Measurements from ENCODE around the gene ACBD4. TPM values are rescaled to one million over a fixed set of nuclear protein-coding genes. Genes with fewer than 3 reads are reported as not detected.

Gene ACBD4
- total RNA-seq, 1 donor from 2014 or later: 3.1 TPM

- Histone ChIP-seq H3K9me3 (ENCODE audit: control insufficient read depth in 3 of 3, low read length in 3 of 3) (no peaks in the 10 kb centered on the region), H3K9ac (ENCODE audit: low read depth in 1 of 3, low read length in 3 of 3) (peak overlapping the region; percentile 71 to 88 (median 77)), H3K4me3 (ENCODE audit: low read length in 3 of 3) (peak overlapping the region in 2 of 3 donors; percentile 22 to 27), H3K27me3 (ENCODE audit: control insufficient read depth in 3 of 3, insufficient read depth in 3 of 3, low read length in 3 of 3) (no peaks in the 10 kb centered on the region), H3K36me3 (ENCODE audit: control insufficient read depth in 3 of 3, insufficient read depth in 3 of 3, low read length in 3 of 3) (peaks cover 16 to 48% (median 42%) of the 10 kb centered on the region in 3 donors), H3K27ac (ENCODE audit: low read depth, low read length) (peak overlapping the region; percentile 98), H3K4me1 (ENCODE audit: control insufficient read depth in 3 of 3, insufficient read depth in 3 of 3, low read length in 3 of 3) (peaks cover 72 to 81% (median 75%) of the 10 kb centered on the region in 3 donors)
Observed at GRCh38 chr17:45110676-45111611, 24.5 kb upstream of the ACBD4 start.

GRCh38 chr17:45111850-45112249, 23.6 kb upstream of the ACBD4 start:
- H3K27me3 ChIP-seq (ENCODE audit: control insufficient read depth in 3 of 3, insufficient read depth in 3 of 3, low read length in 3 of 3): no peaks in the 10 kb centered on the region
- H3K9me3 ChIP-seq (ENCODE audit: control insufficient read depth in 3 of 3, low read length in 3 of 3): no peaks in the 10 kb centered on the region
- peaks cover 63 to 72% (median 66%) of the 10 kb centered on the region in 3 donors for H3K4me1 ChIP-seq (ENCODE audit: control insufficient read depth in 3 of 3, insufficient read depth in 3 of 3, low read length in 3 of 3)
- H3K27ac ChIP-seq (ENCODE audit: low read depth, low read length): peak overlapping the region; percentile 98
- H3K36me3 ChIP-seq (ENCODE audit: control insufficient read depth in 3 of 3, insufficient read depth in 3 of 3, low read length in 3 of 3): peaks cover 12 to 48% (median 41%) of the 10 kb centered on the region in 3 donors
- H3K4me3 ChIP-seq (ENCODE audit: low read length in 3 of 3): no peak overlapping the region
- peak overlapping the region in 2 of 3 donors; percentile 57 to 88 for H3K9ac ChIP-seq (ENCODE audit: low read depth in 1 of 3, low read length in 3 of 3)

DNA sequence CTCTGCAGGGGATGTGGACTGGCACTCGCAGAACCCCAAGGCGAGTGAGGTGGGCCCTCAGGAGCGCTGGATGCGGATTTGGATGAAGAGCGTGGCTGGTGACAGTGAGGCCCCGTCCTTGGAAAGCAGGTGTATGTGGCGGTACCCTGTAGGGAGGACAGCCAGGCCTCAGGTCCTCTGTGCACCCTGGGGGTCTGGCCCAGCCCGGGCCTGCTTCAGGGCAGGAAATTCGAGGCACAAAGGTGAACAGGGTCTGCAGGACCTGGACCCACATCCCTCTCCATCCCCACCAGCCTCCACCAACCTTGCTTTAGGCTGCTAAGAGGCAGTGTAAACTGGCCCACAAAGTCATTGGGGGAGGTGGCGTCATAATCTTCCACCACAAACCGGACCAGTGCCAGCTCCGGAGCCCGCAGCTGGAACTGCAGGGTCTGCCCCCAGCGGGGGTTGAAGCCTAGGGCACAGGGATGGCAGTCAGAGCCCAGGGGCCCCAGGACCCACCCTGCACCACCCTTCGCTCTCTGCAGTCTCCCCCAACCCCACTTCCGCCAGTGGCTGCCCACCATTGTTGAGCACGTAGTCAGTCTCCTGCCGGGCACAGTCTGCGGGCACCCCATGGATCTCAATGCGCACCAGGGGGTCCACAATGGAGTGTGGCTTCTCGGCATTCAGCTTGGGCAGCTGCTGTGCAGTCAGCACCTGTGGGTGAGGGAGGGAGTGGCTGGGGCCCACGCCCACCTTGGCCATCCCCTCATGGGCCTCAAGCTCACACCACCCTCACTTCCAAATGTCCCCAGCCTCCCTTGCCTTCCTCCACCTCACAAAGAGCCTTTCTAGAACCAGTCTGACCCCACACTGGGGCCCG, 22.7 kb upstream of the ACBD4 start:
- Histone ChIP-seq H3K27me3 (ENCODE audit: control insufficient read depth in 3 of 3, insufficient read depth in 3 of 3, low read length in 3 of 3) (no peaks in the 10 kb centered on the region), H3K36me3 (ENCODE audit: control insufficient read depth in 3 of 3, insufficient read depth in 3 of 3, low read length in 3 of 3) (peaks cover 19 to 46% (median 41%) of the 10 kb centered on the region in 3 donors), H3K4me3 (ENCODE audit: low read length in 3 of 3) (no peak overlapping the region), H3K9me3 (ENCODE audit: control insufficient read depth in 3 of 3, low read length in 3 of 3) (no peaks in the 10 kb centered on the region), H3K27ac (ENCODE audit: low read depth, low read length) (peak overlapping the region; percentile 98), H3K4me1 (ENCODE audit: control insufficient read depth in 3 of 3, insufficient read depth in 3 of 3, low read length in 3 of 3) (peaks cover 54 to 62% (median 56%) of the 10 kb centered on the region in 3 donors), H3K9ac (ENCODE audit: low read depth in 1 of 3, low read length in 3 of 3) (peak overlapping the region in 2 of 3 donors; percentile 57 to 88)

GRCh38 chr17:45113424-45113754, 22.1 kb upstream of the ACBD4 start:
- peaks cover 21 to 51% (median 44%) of the 10 kb centered on the region in 3 donors for H3K36me3 ChIP-seq (ENCODE audit: control insufficient read depth in 3 of 3, insufficient read depth in 3 of 3, low read length in 3 of 3)
- H3K9ac ChIP-seq (ENCODE audit: low read depth in 1 of 3, low read length in 3 of 3): peak overlapping the region in 1 of 3 donors; percentile 16
- peak overlapping the region; percentile 40 for H3K27ac ChIP-seq (ENCODE audit: low read depth, low read length)
- H3K27me3 ChIP-seq (ENCODE audit: control insufficient read depth in 3 of 3, insufficient read depth in 3 of 3, low read length in 3 of 3): no peaks in the 10 kb centered on the region
- no peak overlapping the region for H3K4me3 ChIP-seq (ENCODE audit: low read length in 3 of 3)
- H3K4me1 ChIP-seq (ENCODE audit: control insufficient read depth in 3 of 3, insufficient read depth in 3 of 3, low read length in 3 of 3): peaks cover 48 to 56% (median 50%) of the 10 kb centered on the region in 3 donors
- no peaks in the 10 kb centered on the region for H3K9me3 ChIP-seq (ENCODE audit: control insufficient read depth in 3 of 3, low read length in 3 of 3)

DNA sequence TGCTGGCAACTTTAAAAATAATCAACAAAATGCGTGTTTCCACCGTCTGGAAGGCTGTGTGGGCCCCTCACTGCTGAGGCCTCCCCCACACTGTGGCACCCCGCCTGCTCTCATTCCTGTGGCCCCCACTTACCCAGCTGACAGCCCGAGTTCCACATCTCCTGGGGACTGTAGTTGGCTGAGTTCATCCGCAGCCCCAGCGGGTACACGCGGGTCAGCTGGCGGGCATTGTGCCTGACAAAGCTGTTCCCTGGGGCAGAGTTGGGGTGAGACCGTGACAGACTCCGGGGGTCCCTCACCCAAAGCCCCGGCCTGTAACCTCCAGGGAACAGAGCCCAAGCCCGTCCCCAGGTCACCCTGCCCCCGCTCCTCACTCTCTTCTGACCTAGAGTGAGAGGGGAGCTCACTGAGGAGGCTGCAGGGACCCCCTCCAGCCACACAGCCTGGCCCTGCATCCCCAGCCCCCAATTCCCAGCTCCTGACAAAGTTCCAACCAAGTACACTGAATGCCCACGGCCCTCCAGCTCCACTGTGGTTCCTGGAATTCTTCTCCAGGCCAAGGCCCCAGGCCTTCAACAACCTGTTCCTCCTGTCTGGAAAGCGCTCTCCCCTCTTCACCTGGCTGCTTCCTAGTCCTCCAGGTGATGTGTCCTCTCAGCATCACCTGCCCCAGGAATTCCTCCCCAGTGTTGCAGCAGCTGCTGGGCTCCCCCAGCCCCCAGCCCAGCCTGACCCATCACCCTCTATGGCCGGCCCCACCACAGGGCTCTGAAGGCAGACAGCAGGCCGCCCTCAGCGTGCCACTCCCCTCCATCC, 21.2 kb upstream of the ACBD4 start:
- Histone ChIP-seq H3K9me3 (ENCODE audit: control insufficient read depth in 3 of 3, low read length in 3 of 3) (no peaks in the 10 kb centered on the region), H3K27me3 (ENCODE audit: control insufficient read depth in 3 of 3, insufficient read depth in 3 of 3, low read length in 3 of 3) (no peaks in the 10 kb centered on the region), H3K9ac (ENCODE audit: low read depth in 1 of 3, low read length in 3 of 3) (peak overlapping the region in 1 of 3 donors; percentile 25), H3K4me1 (ENCODE audit: control insufficient read depth in 3 of 3, insufficient read depth in 3 of 3, low read length in 3 of 3) (peaks cover 38 to 47% (median 41%) of the 10 kb centered on the region in 3 donors), H3K4me3 (ENCODE audit: low read length in 3 of 3) (no peak overlapping the region), H3K36me3 (ENCODE audit: control insufficient read depth in 3 of 3, insufficient read depth in 3 of 3, low read length in 3 of 3) (peaks cover 25 to 52% (median 52%) of the 10 kb centered on the region in 3 donors), H3K27ac (ENCODE audit: low read depth, low read length) (no peak overlapping the region)

DNA sequence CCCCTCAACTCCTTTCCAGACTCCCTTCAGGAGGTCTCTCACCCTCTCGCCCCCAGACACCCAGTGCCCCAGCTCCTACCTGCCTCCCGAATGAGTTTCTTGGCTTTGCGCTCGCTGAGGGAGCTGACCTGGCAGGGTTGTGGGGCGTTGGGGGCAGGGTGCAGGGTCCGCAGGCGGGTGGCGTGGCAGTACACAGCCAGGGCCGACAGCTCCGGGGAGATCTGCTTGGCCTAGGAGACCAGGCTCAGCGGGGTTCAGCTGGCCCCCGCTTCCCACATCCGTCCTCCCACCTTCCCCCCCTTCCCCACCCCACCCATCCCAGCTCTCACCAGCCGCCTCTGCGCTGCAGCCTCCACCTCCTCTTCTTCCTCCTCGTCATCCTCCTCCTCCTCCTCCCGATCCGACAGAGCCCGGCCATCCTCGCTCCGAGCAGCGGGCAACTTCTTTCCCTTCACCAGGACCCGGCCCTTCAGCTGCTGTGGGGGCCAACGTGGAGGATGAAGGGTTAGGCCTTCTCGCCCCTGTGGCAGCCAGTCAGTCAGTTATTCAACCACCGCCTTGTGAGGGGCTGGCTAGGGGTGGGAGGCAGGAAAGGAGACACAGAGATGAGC, 20.4 kb upstream of the ACBD4 start:
- no peak overlapping the region for H3K4me3 ChIP-seq (ENCODE audit: low read length in 3 of 3)
- H3K9me3 ChIP-seq (ENCODE audit: control insufficient read depth in 3 of 3, low read length in 3 of 3): no peaks in the 10 kb centered on the region
- H3K27me3 ChIP-seq (ENCODE audit: control insufficient read depth in 3 of 3, insufficient read depth in 3 of 3, low read length in 3 of 3): no peaks in the 10 kb centered on the region
- H3K36me3 ChIP-seq (ENCODE audit: control insufficient read depth in 3 of 3, insufficient read depth in 3 of 3, low read length in 3 of 3): peaks cover 32 to 60% (median 60%) of the 10 kb centered on the region in 3 donors
- peaks cover 33 to 41% (median 34%) of the 10 kb centered on the region in 3 donors for H3K4me1 ChIP-seq (ENCODE audit: control insufficient read depth in 3 of 3, insufficient read depth in 3 of 3, low read length in 3 of 3)
- H3K9ac ChIP-seq (ENCODE audit: low read depth in 1 of 3, low read length in 3 of 3): peak overlapping the region in 1 of 3 donors; percentile 3
- H3K27ac ChIP-seq (ENCODE audit: low read depth, low read length): no peak overlapping the region

- Histone ChIP-seq H3K36me3 (ENCODE audit: control insufficient read depth in 3 of 3, insufficient read depth in 3 of 3, low read length in 3 of 3) (peaks cover 36 to 63% (median 63%) of the 10 kb centered on the region in 3 donors), H3K9me3 (ENCODE audit: control insufficient read depth in 3 of 3, low read length in 3 of 3) (no peaks in the 10 kb centered on the region), H3K9ac (ENCODE audit: low read depth in 1 of 3, low read length in 3 of 3) (no peak overlapping the region), H3K4me3 (ENCODE audit: low read length in 3 of 3) (no peak overlapping the region), H3K4me1 (ENCODE audit: control insufficient read depth in 3 of 3, insufficient read depth in 3 of 3, low read length in 3 of 3) (peaks cover 26 to 33% (median 27%) of the 10 kb centered on the region in 3 donors), H3K27me3 (ENCODE audit: control insufficient read depth in 3 of 3, insufficient read depth in 3 of 3, low read length in 3 of 3) (no peaks in the 10 kb centered on the region), H3K27ac (ENCODE audit: low read depth, low read length) (no peak overlapping the region)
Observed at GRCh38 chr17:45115871-45116270, 19.6 kb upstream of the ACBD4 start.

GRCh38 chr17:45116434-45117016, 19.0 kb upstream of the ACBD4 start:
- Histone ChIP-seq H3K27ac (ENCODE audit: low read depth, low read length) (no peak overlapping the region), H3K36me3 (ENCODE audit: control insufficient read depth in 3 of 3, insufficient read depth in 3 of 3, low read length in 3 of 3) (peaks cover 36 to 63% (median 63%) of the 10 kb centered on the region in 3 donors), H3K4me3 (ENCODE audit: low read length in 3 of 3) (no peak overlapping the region), H3K9me3 (ENCODE audit: control insufficient read depth in 3 of 3, low read length in 3 of 3) (no peaks in the 10 kb centered on the region), H3K4me1 (ENCODE audit: control insufficient read depth in 3 of 3, insufficient read depth in 3 of 3, low read length in 3 of 3) (peaks cover 19 to 27% (median 21%) of the 10 kb centered on the region in 3 donors), H3K27me3 (ENCODE audit: control insufficient read depth in 3 of 3, insufficient read depth in 3 of 3, low read length in 3 of 3) (no peaks in the 10 kb centered on the region), H3K9ac (ENCODE audit: low read depth in 1 of 3, low read length in 3 of 3) (peak overlapping the region in 1 of 3 donors; percentile 25)

Measured in skeletal muscle tissue (tissue), 4 donors.